ENCODE measurements around the gene HDAC4. TPM values are rescaled to one million over a fixed set of nuclear protein-coding genes. Genes with fewer than 3 reads are reported as not detected.
A peak's percentile ranks its signal among the peaks of the same experiment; 100 is the strongest.

The HDAC4 gene
- total and polyA plus RNA-seq, 9 of the 15 experiments (the other 6 are each of a cell fraction or from before 2014, with no cell fraction given) = 0.11 to 20.2 (median 4.0) TPM

GRCh38 chr2:239401067-239401880 lies 454 bp upstream of the HDAC4 start (continued):
- TF ChIP-seq CEBPG (CRISPR knock-in tag; IDR thresholded peaks at IDR 0.05) (no peak; the same call in 1 of the 2 replicates), CEBPG (tag; conservative IDR thresholded peaks at IDR 0.05 in 1 of 2, IDR thresholded peaks at IDR 0.05 in 1 of 2) (peak; percentile 53 to 65; a peak in 3 of 4 replicates), ZBTB1 (CRISPR knock-in tag; IDR thresholded peaks at IDR 0.05; ENCODE audit: borderline replicate concordance, low read depth) (no peak), POLR2B (IDR thresholded peaks at IDR 0.05; ENCODE audit: low read depth, partially characterized antibody) (peak; percentile 90), POLR2A (conservative IDR thresholded peaks at IDR 0.05) (peak; percentile 98), NEUROD1 (IDR thresholded peaks at IDR 0.05; ENCODE audit: borderline replicate concordance, low read depth, low read length, partially characterized antibody) (peak; percentile 64), ZNF785 (CRISPR knock-in tag; IDR thresholded peaks at IDR 0.05) (no peak), ZNF445 (CRISPR knock-in tag; IDR thresholded peaks at IDR 0.05; ENCODE audit: low read depth) (no peak), SNRNP70 (optimal IDR thresholded peaks at IDR 0.05; ENCODE audit: low read depth, low read length) (no peak), TCFL5 (CRISPR knock-in tag; conservative IDR thresholded peaks at IDR 0.05) (no peak), MCM5 (IDR thresholded peaks at IDR 0.05; ENCODE audit: low read depth) (no peak), CHAMP1 (IDR thresholded peaks at IDR 0.05) (no peak), STAT5A (IDR thresholded peaks at IDR 0.05; ENCODE audit: borderline replicate concordance, low read length) (no peak), FOXJ2 (tag; IDR thresholded peaks at IDR 0.05) (no peak; the same call in 1 of the 2 replicates), ESRRB (CRISPR knock-in tag; IDR thresholded peaks at IDR 0.05; ENCODE audit: borderline replicate concordance) (no peak), CTBP1 (IDR thresholded peaks at IDR 0.05; ENCODE audit: borderline replicate concordance) (peak; percentile 86; the same call in 1 of the 2 replicates)
- TF ChIP-seq, protein P1, sequence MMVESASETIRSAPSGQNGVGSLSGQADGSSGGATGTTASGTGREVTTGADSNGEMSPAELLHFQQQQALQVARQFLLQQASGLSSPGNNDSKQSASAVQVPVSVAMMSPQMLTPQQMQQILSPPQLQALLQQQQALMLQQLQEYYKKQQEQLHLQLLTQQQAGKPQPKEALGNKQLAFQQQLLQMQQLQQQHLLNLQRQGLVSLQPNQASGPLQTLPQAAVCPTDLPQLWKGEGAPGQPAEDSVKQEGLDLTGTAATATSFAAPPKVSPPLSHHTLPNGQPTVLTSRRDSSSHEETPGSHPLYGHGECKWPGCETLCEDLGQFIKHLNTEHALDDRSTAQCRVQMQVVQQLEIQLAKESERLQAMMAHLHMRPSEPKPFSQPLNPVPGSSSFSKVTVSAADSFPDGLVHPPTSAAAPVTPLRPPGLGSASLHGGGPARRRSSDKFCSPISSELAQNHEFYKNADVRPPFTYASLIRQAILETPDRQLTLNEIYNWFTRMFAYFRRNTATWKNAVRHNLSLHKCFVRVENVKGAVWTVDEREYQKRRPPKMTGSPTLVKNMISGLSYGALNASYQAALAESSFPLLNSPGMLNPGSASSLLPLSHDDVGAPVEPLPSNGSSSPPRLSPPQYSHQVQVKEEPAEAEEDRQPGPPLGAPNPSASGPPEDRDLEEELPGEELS (CRISPR knock-in tag; IDR thresholded peaks at IDR 0.05; ENCODE audit: borderline replicate concordance) = peak; percentile 91; the same call in 1 of the 2 replicates
- TF ChIP-seq, protein P2, sequence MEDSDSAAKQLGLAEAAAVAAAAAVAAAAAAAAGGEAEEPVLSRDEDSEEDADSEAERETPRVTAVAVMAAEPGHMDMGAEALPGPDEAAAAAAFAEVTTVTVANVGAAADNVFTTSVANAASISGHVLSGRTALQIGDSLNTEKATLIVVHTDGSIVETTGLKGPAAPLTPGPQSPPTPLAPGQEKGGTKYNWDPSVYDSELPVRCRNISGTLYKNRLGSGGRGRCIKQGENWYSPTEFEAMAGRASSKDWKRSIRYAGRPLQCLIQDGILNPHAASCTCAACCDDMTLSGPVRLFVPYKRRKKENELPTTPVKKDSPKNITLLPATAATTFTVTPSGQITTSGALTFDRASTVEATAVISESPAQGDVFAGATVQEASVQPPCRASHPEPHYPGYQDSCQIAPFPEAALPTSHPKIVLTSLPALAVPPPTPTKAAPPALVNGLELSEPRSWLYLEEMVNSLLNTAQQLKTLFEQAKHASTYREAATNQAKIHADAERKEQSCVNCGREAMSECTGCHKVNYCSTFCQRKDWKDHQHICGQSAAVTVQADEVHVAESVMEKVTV (CRISPR knock-in tag; IDR thresholded peaks at IDR 0.05) = no peak
- TF ChIP-seq, protein P3, sequence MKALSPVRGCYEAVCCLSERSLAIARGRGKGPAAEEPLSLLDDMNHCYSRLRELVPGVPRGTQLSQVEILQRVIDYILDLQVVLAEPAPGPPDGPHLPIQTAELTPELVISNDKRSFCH (CRISPR knock-in tag; IDR thresholded peaks at IDR 0.05) = no peak
- TF ChIP-seq, protein P3 (tag; IDR thresholded peaks at IDR 0.05) = peak; percentile 76
